GM23338 (cell line): ENCODE measurements around the gene PGAM4. TPM values are rescaled to one million over a fixed set of nuclear protein-coding genes. Genes with fewer than 3 reads are reported as not detected.
"Not testable (repeated sequence)": the region's sequence is repeated elsewhere in the genome, so short reads cannot be mapped to it uniquely, and the experiment has no call there.

Experiments
- ATAC-seq: fragments of 200-7000 bp; cut with Tn5 transposase; 3 replicates; pipeline ENCODE4 v1.9.1; 2020
- DNase-seq: peaks from one replicate; pipeline ENCODE4 v3.0.0-alpha.2; 2015; ENCODE audit warnings: low spot score
- H2AFZ ChIP-seq: fragments of 200-600 bp; sonication (generic); 2 replicates; pipeline ENCODE4 v1.8.0; 2016; ENCODE audit warnings: antibody characterized with exemption, mild to moderate bottlenecking, moderate library complexity
- H3F3A ChIP-seq: fragments of 200-600 bp; sonication (generic); replicated peaks from 2 replicates; pipeline ENCODE4 v1.8.0; 2017; ENCODE audit warnings: antibody characterized with exemption, mixed run types, low read depth
- H3K27ac ChIP-seq: fragments of 200-600 bp; sonication (generic); 2 replicates; pipeline ENCODE4 v1.6.1; 2016; ENCODE audit warnings: low read depth
- H3K27me3 ChIP-seq: fragments of 200-600 bp; sonication (generic); 2 replicates; pipeline ENCODE4 v1.8.0; 2016; ENCODE audit warnings: mild to moderate bottlenecking, mixed run types, moderate library complexity; ENCODE audit not compliant: insufficient read depth
- H3K36me3 ChIP-seq: fragments of 200-600 bp; sonication (generic); 2 replicates; pipeline ENCODE4 v1.8.0; 2016; ENCODE audit warnings: mild to moderate bottlenecking; ENCODE audit not compliant: insufficient read depth
- H3K4me1 ChIP-seq: fragments of 200-600 bp; sonication (generic); 2 replicates; pipeline ENCODE4 v1.8.0; 2016; ENCODE audit warnings: mild to moderate bottlenecking, moderate library complexity; ENCODE audit not compliant: insufficient read depth
- H3K4me2 ChIP-seq: fragments of 200-600 bp; sonication (generic); 2 replicates; pipeline ENCODE4 v1.7.1; 2017; ENCODE audit warnings: mixed run types
- H3K4me3 ChIP-seq: fragments of 200-600 bp; sonication (generic); 2 replicates; pipeline ENCODE4 v1.6.1; 2016; ENCODE audit warnings: mixed run types
- H3K79me2 ChIP-seq: fragments of 200-600 bp; sonication (generic); replicated peaks from 2 replicates; pipeline ENCODE4 v1.8.0; 2017; ENCODE audit warnings: mild to moderate bottlenecking; ENCODE audit not compliant: insufficient read depth
- H3K9me2 ChIP-seq: fragments of 200-600 bp; sonication (generic); 2 replicates; pipeline ENCODE4 v1.8.0; 2017; ENCODE audit not compliant: insufficient read depth
- H4K20me1 ChIP-seq: fragments of 200-600 bp; sonication (generic); replicated peaks from 2 replicates; pipeline ENCODE4 v1.8.0; 2017; ENCODE audit warnings: mild to moderate bottlenecking; ENCODE audit not compliant: insufficient read depth
- H3K27ac Mint-ChIP-seq: 2 replicates; pipeline ENCODE4 v1.8.0; 2020; ENCODE audit warnings: inconsistent platforms, mild to moderate bottlenecking, moderate library complexity, mixed read lengths
- H3K27me3 Mint-ChIP-seq: 3 replicates; pipeline ENCODE4 v1.8.0; 2022; ENCODE audit warnings: low read depth, mild to moderate bottlenecking, moderate library complexity, mixed read lengths, inconsistent platforms; ENCODE audit not compliant: insufficient read depth, poor library complexity
- H3K36me3 Mint-ChIP-seq: 3 replicates; pipeline ENCODE4 v1.8.0; 2021; ENCODE audit warnings: low read depth, mild to moderate bottlenecking, inconsistent platforms, moderate library complexity, mixed read lengths
- H3K4me1 Mint-ChIP-seq: 3 replicates; pipeline ENCODE4 v1.8.0; 2020; ENCODE audit warnings: mild to moderate bottlenecking, inconsistent platforms, mixed read lengths
- H3K4me3 Mint-ChIP-seq: 3 replicates; pipeline ENCODE4 v1.8.0; 2021; ENCODE audit warnings: moderate library complexity, mild to moderate bottlenecking, inconsistent platforms, mixed read lengths
- H3K9me3 Mint-ChIP-seq: 3 replicates; pipeline ENCODE4 v1.8.0; 2020; ENCODE audit warnings: moderate library complexity, mild to moderate bottlenecking, inconsistent platforms, mixed read lengths
- CREB1 ChIP-seq: fragments of 250-450 bp; sonication (Bioruptor Pico); IDR thresholded peaks from 2 replicates; pipeline ENCODE4 v1.5.0; 2020; ENCODE audit warnings: low read depth, mild to moderate bottlenecking, moderate library complexity
- EZH2phosphoT487 ChIP-seq: fragments of 200-600 bp; sonication (generic); IDR thresholded peaks from one replicate; pipeline ENCODE4 v1.8.1; 2018; ENCODE audit warnings: antibody characterized with exemption; ENCODE audit not compliant: unreplicated experiment
- NANOG ChIP-seq: IDR thresholded peaks from 2 replicates; pipeline ENCODE4 v1.6.1; 2016; ENCODE audit warnings: antibody characterized with exemption, borderline replicate concordance
- REST ChIP-seq: IDR thresholded peaks from one replicate; pipeline ENCODE4 v1.6.1; 2018; ENCODE audit warnings: antibody characterized with exemption; ENCODE audit not compliant: unreplicated experiment
- ZNF462 ChIP-seq: fragments of 250-450 bp; sonication (Bioruptor Pico); IDR thresholded peaks from 2 replicates; pipeline ENCODE4 v1.5.0; 2020; ENCODE audit warnings: mild to moderate bottlenecking, moderate library complexity
- polyA plus RNA-seq: library from polyadenylated mRNA; unstranded; fragments of >200 nt; fragmentation: Nextera tagmentation; extraction: Ambion mirVana; gene quantifications from 2 replicates; pipeline ENCODE4 v1.2.1, GENCODE V29; 2016
- total RNA-seq: library from RNA; depleted of rRNA; stranded (reverse); fragments of >200 nt; shearing (Covaris generic); gene quantifications from 2 replicates; pipeline ENCODE4 v1.2.3, GENCODE V29; 2014
- TF ChIP-seq, protein P1 (sequence below): IDR thresholded peaks from 2 replicates; pipeline ENCODE4 v1.6.1; 2016; ENCODE audit warnings: antibody characterized with exemption

PGAM4 gene
- total and polyA plus RNA-seq, 2 experiments from 2014 or later = 0.52 TPM; not detected in 1

DNA sequence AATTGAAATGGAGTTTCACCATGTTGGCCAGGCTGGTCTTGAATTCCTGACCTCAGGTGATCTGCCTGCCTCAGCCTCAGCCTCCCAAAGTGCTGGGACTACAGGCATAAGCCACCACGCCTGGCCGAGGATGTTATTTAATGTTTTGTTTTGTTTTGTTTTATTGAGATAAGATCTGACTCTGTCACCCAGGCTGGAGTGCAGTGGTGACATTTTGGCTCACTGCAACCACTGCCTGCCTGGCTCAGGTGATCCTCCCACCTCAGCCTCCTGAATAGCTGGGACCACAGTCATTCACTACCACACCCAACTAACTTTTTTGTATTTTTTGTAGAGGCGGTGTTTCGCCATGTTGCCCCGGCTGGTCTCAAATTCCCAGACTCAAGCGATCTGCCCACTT lies 24.4 kb downstream of the PGAM4 start:
- H3K4me3 ChIP-seq, H3K4me1 Mint-ChIP-seq, H3K9me2 ChIP-seq, H3K27ac Mint-ChIP-seq, H3K4me2 ChIP-seq, H4K20me1 ChIP-seq, H3K4me1 ChIP-seq, DNase-seq, H3K79me2 ChIP-seq, H3K36me3 Mint-ChIP-seq, H3K27me3 Mint-ChIP-seq, H3K27ac ChIP-seq, H3K4me3 Mint-ChIP-seq, H3K9me3 Mint-ChIP-seq, H3K27me3 ChIP-seq, H3F3A ChIP-seq, H2AFZ ChIP-seq, H3K36me3 ChIP-seq, ATAC-seq: not testable (repeated sequence)

- Histone ChIP-seq H4K20me1 (no peaks in the 10 kb centered on the region), H3K27ac (no peak overlapping the region), H3K79me2 (no peaks in the 10 kb centered on the region), H3K4me3 (no peak overlapping the region), H2AFZ (no peak overlapping the region), H3F3A (no peaks in the 10 kb centered on the region), H3K4me2 (no peak overlapping the region), H3K36me3 (no peaks in the 10 kb centered on the region), H3K27me3 (no peaks in the 10 kb centered on the region), H3K4me1 (no peaks in the 10 kb centered on the region), H3K9me2 (no peaks in the 10 kb centered on the region)
- TF ChIP-seq REST (no peak), CREB1 (no peak), ZNF462 (CRISPR knock-in tag) (no peak), NANOG (no peak), EZH2phosphoT487 (no peak)
- TF ChIP-seq, protein P1, sequence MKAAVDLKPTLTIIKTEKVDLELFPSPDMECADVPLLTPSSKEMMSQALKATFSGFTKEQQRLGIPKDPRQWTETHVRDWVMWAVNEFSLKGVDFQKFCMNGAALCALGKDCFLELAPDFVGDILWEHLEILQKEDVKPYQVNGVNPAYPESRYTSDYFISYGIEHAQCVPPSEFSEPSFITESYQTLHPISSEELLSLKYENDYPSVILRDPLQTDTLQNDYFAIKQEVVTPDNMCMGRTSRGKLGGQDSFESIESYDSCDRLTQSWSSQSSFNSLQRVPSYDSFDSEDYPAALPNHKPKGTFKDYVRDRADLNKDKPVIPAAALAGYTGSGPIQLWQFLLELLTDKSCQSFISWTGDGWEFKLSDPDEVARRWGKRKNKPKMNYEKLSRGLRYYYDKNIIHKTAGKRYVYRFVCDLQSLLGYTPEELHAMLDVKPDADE = no peak
- DNase-seq (no peak), ATAC-seq (no peak)
- no peak overlapping the region for H3K4me3 Mint-ChIP-seq
- peaks cover 2% of the 10 kb centered on the region for H3K27me3 Mint-ChIP-seq
- no peaks in the 10 kb centered on the region for H3K4me1 Mint-ChIP-seq
- no peak overlapping the region for H3K27ac Mint-ChIP-seq
- H3K9me3 Mint-ChIP-seq = no peaks in the 10 kb centered on the region
- H3K36me3 Mint-ChIP-seq = no peaks in the 10 kb centered on the region
Measured at GRCh38 chrX:77938083-77938680, 31.3 kb downstream of the PGAM4 start.
